WTC11 (cell line): ENCODE results near the gene SORCS2. TPM values are rescaled to one million over a fixed set of nuclear protein-coding genes. Genes with fewer than 3 reads are reported as not detected.

Experiments used
- ATAC-seq: fragments of 200-7000 bp; cut with Tn5 transposase; 2 replicates; pipeline ENCODE4 v1.10.0; 2021; ENCODE audit warnings: mild to moderate bottlenecking, moderate library complexity
- CTCF ChIA-PET: fragments of 300-600 bp; sonication (Branson Sonifier 250); formaldehyde crosslinking; loops from one replicate; lab custom pipeline; 2021; ENCODE audit warnings: antibody characterized with exemption; lab: Charles Lee
- POLR2A ChIA-PET: fragments of 350-600 bp; sonication (Branson Sonifier 250); formaldehyde crosslinking; loops from one replicate; lab custom pipeline; 2021; ENCODE audit warnings: antibody characterized with exemption; lab: Charles Lee
- DNase-seq: peaks from one replicate; pipeline ENCODE4 v3.0.0; 2021; ENCODE audit warnings: low spot score
- H3K27ac Mint-ChIP-seq: 2 replicates; pipeline ENCODE4 v1.8.0; 2021; ENCODE audit warnings: mixed read lengths
- H3K27me3 Mint-ChIP-seq: 2 replicates; pipeline ENCODE4 v1.8.0; 2021; ENCODE audit warnings: low read depth, mild to moderate bottlenecking, moderate library complexity, mixed read lengths
- H3K36me3 Mint-ChIP-seq: 2 replicates; pipeline ENCODE4 v1.8.0; 2021; ENCODE audit warnings: mixed read lengths
- H3K4me1 Mint-ChIP-seq: 2 replicates; pipeline ENCODE4 v1.8.0; 2022; ENCODE audit warnings: mixed read lengths
- H3K4me3 Mint-ChIP-seq: 2 replicates; pipeline ENCODE4 v1.8.0; 2021; ENCODE audit warnings: mild to moderate bottlenecking, moderate library complexity, mixed read lengths
- H3K9me3 Mint-ChIP-seq: 2 replicates; pipeline ENCODE4 v1.8.0; 2021; ENCODE audit warnings: mixed read lengths
- EMX1 ChIP-seq: fragments of 250-450 bp; sonication (Bioruptor Pico); IDR thresholded peaks from 2 replicates; pipeline ENCODE4 v1.8.0; 2021; ENCODE audit warnings: mild to moderate bottlenecking
- FOXJ3 ChIP-seq: sonication (generic); formaldehyde crosslinking; IDR thresholded peaks from 2 replicates; pipeline ENCODE4 v1.9.0; 2021; ENCODE audit warnings: missing genetic modification reagents, mild to moderate bottlenecking, borderline replicate concordance
- NFYB ChIP-seq: sonication (generic); formaldehyde crosslinking; conservative IDR thresholded peaks from 2 replicates; pipeline ENCODE4 v1.8.0; 2022; ENCODE audit warnings: low read depth, missing genetic modification reagents
- OVOL2 ChIP-seq: fragments of 250-450 bp; sonication (Bioruptor Pico); IDR thresholded peaks from 2 replicates; pipeline ENCODE4 v1.9.0; 2021; ENCODE audit warnings: mild to moderate bottlenecking, borderline replicate concordance
- TEAD4 ChIP-seq: sonication (generic); formaldehyde crosslinking; IDR thresholded peaks from 2 replicates; pipeline ENCODE4 v1.8.0; 2022; ENCODE audit warnings: mild to moderate bottlenecking, missing genetic modification reagents
- total RNA-seq: library from RNA; stranded (reverse); gene quantifications from 3 replicates; pipeline ENCODE4 v1.2.3, GENCODE V29; 2021
- TF ChIP-seq, protein P1 (sequence below): sonication (generic); formaldehyde crosslinking; IDR thresholded peaks from 2 replicates; pipeline ENCODE4 v1.8.1; 2023; ENCODE audit warnings: mild to moderate bottlenecking, missing genetic modification reagents
- TF ChIP-seq, protein P2 (sequence below): sonication (generic); formaldehyde crosslinking; IDR thresholded peaks from 2 replicates; pipeline ENCODE4 v1.8.0; 2022; ENCODE audit warnings: mild to moderate bottlenecking, missing genetic modification reagents
- TF ChIP-seq, protein P3 (sequence below): sonication (generic); formaldehyde crosslinking; IDR thresholded peaks from 2 replicates; pipeline ENCODE4 v1.8.1; 2023; ENCODE audit warnings: mild to moderate bottlenecking, missing genetic modification reagents
- TF ChIP-seq, protein P4 (sequence below): sonication (generic); formaldehyde crosslinking; IDR thresholded peaks from 2 replicates; pipeline ENCODE4 v1.8.1; 2022; ENCODE audit warnings: missing genetic modification reagents, borderline replicate concordance
- TF ChIP-seq, protein P5 (sequence below): sonication (generic); formaldehyde crosslinking; IDR thresholded peaks from 2 replicates; pipeline ENCODE4 v1.8.0; 2022; ENCODE audit warnings: missing genetic modification reagents
- TF ChIP-seq, protein P6 (sequence below): sonication (generic); formaldehyde crosslinking; IDR thresholded peaks from 2 replicates; pipeline ENCODE4 v1.8.0; 2023; ENCODE audit warnings: missing genetic modification reagents
- TF ChIP-seq, protein P7 (sequence below): fragments of 250-450 bp; sonication (Bioruptor Pico); IDR thresholded peaks from 2 replicates; pipeline ENCODE4 v2.1.2; 2022; ENCODE audit warnings: mild to moderate bottlenecking, moderate library complexity
- TF ChIP-seq, protein P8 (sequence below): fragments of 250-450 bp; sonication (Bioruptor Pico); conservative IDR thresholded peaks from 2 replicates; pipeline ENCODE4 v1.9.0; 2021; ENCODE audit warnings: mild to moderate bottlenecking
- TF ChIP-seq, protein P9 (sequence below): sonication (generic); formaldehyde crosslinking; IDR thresholded peaks from 2 replicates; pipeline ENCODE4 v1.8.0; 2022; ENCODE audit warnings: mild to moderate bottlenecking, missing genetic modification reagents

Gene SORCS2
- total RNA-seq, 1 experiment from 2014 or later, result 6.6 TPM

DNA sequence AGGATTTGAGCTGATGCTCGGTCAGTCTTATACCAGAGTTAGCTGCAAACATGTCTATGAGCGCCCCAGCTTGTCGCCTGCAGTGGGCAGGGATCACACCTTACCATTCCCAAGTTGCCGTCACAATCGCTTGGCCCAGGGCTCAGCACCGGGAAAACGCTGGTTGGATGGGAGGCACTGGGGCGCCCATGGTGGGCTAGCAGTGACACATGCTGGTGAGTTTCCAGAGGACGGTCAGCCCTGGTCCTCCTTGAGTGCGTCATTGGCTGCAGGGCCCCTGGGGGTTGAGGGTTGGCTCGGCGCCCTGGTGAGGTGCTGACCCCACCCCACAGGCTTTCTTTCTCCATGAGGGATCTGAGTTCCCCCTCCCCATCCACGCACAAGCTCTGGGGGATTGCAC, 50.4 kb downstream of the SORCS2 start:
- POLR2A ChIA-PET, result no interaction called here
- Mint-ChIP-seq H3K36me3 (no peaks in the 10 kb centered on the region), H3K4me3 (no peak overlapping the region), H3K9me3 (peaks cover 10% of the 10 kb centered on the region), H3K27me3 (no peaks in the 10 kb centered on the region), H3K27ac (no peak overlapping the region), H3K4me1 (no peaks in the 10 kb centered on the region)
- TF ChIP-seq, protein P1, sequence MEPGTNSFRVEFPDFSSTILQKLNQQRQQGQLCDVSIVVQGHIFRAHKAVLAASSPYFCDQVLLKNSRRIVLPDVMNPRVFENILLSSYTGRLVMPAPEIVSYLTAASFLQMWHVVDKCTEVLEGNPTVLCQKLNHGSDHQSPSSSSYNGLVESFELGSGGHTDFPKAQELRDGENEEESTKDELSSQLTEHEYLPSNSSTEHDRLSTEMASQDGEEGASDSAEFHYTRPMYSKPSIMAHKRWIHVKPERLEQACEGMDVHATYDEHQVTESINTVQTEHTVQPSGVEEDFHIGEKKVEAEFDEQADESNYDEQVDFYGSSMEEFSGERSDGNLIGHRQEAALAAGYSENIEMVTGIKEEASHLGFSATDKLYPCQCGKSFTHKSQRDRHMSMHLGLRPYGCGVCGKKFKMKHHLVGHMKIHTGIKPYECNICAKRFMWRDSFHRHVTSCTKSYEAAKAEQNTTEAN (CRISPR knock-in tag), result no peak
- TF ChIP-seq FOXJ3 (no peak), OVOL2 (CRISPR knock-in tag) (no peak)
- TF ChIP-seq, protein P2, sequence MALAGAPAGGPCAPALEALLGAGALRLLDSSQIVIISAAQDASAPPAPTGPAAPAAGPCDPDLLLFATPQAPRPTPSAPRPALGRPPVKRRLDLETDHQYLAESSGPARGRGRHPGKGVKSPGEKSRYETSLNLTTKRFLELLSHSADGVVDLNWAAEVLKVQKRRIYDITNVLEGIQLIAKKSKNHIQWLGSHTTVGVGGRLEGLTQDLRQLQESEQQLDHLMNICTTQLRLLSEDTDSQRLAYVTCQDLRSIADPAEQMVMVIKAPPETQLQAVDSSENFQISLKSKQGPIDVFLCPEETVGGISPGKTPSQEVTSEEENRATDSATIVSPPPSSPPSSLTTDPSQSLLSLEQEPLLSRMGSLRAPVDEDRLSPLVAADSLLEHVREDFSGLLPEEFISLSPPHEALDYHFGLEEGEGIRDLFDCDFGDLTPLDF (CRISPR knock-in tag), result no peak
- no peak for ATAC-seq
- no peak for DNase-seq
- CTCF ChIA-PET, result interaction anchor here (0.9 to 1.5 kb wide), 2 partner anchors 86 to 93 kb away, joined by 4 to 9 read pairs; no protein-coding TSS in a partner anchor

DNA sequence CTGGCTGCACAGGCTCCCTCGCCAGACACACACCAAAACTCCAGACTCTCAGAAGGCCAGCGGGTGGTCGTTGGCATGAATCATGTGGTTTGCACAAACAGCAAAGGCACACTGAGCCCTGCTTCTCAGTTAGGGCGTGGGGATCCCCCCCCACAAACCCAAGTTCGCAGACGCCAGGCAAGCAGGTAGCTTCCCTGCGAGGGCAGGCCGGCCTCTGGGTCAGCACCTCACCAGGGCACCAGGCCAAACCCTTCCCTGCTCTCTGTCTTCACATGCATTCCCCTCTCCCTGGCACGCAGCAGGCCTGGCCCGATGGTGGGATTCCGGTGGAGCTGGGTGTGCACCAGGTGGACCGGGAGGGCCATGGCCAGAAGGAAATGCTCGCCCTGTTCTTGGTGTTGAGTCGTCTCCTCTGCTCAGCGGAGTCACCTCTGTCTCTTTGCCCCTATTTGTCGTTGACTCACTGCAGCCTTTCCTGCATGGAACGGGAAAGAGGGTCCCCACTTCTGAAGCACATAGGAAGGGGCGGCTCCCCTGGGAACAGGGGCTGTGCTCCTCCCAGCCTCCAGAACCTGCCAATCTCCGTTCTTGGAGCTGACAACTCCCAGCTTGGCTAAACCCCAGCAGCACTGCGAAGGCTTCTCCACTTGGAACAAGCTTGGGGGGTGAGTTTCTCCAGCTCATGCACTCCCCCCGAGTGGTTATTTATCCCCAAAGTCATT, 51.4 kb downstream of the SORCS2 start:
- ATAC-seq, result no peak
- no peaks in the 10 kb centered on the region for H3K4me1 Mint-ChIP-seq
- ChIA-PET CTCF (interaction anchor here (1.2 kb wide), 2 partner anchors 92 to 142 kb away, joined by 3 read pairs; no protein-coding TSS in a partner anchor), POLR2A (no interaction called here)
- TF ChIP-seq NFYB (CRISPR knock-in tag), result no peak
- TF ChIP-seq, protein P3, sequence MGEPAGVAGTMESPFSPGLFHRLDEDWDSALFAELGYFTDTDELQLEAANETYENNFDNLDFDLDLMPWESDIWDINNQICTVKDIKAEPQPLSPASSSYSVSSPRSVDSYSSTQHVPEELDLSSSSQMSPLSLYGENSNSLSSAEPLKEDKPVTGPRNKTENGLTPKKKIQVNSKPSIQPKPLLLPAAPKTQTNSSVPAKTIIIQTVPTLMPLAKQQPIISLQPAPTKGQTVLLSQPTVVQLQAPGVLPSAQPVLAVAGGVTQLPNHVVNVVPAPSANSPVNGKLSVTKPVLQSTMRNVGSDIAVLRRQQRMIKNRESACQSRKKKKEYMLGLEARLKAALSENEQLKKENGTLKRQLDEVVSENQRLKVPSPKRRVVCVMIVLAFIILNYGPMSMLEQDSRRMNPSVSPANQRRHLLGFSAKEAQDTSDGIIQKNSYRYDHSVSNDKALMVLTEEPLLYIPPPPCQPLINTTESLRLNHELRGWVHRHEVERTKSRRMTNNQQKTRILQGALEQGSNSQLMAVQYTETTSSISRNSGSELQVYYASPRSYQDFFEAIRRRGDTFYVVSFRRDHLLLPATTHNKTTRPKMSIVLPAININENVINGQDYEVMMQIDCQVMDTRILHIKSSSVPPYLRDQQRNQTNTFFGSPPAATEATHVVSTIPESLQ, result no peak
- TF ChIP-seq EMX1 (CRISPR knock-in tag), result no peak
- TF ChIP-seq, protein P4, sequence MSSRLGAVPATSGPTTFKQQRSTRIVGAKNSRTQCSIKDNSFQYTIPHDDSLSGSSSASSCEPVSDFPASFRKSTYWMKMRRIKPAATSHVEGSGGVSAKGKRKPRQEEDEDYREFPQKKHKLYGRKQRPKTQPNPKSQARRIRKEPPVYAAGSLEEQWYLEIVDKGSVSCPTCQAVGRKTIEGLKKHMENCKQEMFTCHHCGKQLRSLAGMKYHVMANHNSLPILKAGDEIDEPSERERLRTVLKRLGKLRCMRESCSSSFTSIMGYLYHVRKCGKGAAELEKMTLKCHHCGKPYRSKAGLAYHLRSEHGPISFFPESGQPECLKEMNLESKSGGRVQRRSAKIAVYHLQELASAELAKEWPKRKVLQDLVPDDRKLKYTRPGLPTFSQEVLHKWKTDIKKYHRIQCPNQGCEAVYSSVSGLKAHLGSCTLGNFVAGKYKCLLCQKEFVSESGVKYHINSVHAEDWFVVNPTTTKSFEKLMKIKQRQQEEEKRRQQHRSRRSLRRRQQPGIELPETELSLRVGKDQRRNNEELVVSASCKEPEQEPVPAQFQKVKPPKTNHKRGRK (CRISPR knock-in tag), result no peak
- TF ChIP-seq, protein P5, sequence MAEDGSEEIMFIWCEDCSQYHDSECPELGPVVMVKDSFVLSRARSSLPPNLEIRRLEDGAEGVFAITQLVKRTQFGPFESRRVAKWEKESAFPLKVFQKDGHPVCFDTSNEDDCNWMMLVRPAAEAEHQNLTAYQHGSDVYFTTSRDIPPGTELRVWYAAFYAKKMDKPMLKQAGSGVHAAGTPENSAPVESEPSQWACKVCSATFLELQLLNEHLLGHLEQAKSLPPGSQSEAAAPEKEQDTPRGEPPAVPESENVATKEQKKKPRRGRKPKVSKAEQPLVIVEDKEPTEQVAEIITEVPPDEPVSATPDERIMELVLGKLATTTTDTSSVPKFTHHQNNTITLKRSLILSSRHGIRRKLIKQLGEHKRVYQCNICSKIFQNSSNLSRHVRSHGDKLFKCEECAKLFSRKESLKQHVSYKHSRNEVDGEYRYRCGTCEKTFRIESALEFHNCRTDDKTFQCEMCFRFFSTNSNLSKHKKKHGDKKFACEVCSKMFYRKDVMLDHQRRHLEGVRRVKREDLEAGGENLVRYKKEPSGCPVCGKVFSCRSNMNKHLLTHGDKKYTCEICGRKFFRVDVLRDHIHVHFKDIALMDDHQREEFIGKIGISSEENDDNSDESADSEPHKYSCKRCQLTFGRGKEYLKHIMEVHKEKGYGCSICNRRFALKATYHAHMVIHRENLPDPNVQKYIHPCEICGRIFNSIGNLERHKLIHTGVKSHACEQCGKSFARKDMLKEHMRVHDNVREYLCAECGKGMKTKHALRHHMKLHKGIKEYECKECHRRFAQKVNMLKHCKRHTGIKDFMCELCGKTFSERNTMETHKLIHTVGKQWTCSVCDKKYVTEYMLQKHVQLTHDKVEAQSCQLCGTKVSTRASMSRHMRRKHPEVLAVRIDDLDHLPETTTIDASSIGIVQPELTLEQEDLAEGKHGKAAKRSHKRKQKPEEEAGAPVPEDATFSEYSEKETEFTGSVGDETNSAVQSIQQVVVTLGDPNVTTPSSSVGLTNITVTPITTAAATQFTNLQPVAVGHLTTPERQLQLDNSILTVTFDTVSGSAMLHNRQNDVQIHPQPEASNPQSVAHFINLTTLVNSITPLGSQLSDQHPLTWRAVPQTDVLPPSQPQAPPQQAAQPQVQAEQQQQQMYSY, result no peak
- TF ChIP-seq, protein P6, sequence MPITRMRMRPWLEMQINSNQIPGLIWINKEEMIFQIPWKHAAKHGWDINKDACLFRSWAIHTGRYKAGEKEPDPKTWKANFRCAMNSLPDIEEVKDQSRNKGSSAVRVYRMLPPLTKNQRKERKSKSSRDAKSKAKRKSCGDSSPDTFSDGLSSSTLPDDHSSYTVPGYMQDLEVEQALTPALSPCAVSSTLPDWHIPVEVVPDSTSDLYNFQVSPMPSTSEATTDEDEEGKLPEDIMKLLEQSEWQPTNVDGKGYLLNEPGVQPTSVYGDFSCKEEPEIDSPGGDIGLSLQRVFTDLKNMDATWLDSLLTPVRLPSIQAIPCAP (CRISPR knock-in tag), result no peak
- TF ChIP-seq, protein P7, sequence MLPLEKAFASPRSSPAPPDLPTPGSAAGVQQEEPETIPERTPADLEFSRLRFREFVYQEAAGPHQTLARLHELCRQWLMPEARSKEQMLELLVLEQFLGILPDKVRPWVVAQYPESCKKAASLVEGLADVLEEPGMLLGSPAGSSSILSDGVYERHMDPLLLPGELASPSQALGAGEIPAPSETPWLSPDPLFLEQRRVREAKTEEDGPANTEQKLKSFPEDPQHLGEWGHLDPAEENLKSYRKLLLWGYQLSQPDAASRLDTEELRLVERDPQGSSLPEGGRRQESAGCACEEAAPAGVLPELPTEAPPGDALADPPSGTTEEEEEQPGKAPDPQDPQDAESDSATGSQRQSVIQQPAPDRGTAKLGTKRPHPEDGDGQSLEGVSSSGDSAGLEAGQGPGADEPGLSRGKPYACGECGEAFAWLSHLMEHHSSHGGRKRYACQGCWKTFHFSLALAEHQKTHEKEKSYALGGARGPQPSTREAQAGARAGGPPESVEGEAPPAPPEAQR (CRISPR knock-in tag), result no peak
- TF ChIP-seq, protein P8, sequence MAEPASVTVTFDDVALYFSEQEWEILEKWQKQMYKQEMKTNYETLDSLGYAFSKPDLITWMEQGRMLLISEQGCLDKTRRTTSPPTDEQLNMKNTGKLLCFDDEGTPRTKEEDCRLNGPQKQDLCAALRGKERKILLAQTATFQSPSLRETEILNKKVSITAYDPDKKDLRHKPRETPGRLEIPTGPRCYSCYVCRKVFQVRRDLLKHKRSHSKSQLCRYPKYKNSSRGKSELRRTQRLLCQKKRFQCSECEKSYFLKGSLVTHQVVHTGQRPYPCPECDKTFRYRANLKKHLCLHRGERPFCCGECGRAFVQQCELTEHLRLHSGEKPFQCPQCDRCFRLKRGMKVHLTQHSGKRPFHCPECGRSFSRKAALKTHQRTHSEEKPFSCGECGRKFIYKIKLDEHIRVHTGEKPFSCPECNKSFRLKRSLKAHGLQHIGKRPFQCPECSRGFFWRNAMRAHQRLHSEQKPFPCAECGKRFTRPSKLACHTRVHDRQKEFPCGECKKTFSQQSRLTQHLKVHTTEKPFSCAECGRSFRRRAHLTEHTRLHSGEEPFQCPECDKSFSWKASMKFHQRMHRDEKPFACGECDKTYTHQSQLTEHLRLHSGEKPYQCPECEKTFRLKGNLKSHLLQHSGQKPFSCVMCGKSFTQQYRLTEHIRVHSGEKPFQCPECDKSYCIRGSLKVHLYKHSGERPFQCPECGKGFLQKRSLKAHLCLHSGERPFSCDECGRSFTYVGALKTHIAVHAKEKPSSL (CRISPR knock-in tag), result no peak
- TF ChIP-seq TEAD4 (CRISPR knock-in tag), result no peak
- TF ChIP-seq, protein P9, sequence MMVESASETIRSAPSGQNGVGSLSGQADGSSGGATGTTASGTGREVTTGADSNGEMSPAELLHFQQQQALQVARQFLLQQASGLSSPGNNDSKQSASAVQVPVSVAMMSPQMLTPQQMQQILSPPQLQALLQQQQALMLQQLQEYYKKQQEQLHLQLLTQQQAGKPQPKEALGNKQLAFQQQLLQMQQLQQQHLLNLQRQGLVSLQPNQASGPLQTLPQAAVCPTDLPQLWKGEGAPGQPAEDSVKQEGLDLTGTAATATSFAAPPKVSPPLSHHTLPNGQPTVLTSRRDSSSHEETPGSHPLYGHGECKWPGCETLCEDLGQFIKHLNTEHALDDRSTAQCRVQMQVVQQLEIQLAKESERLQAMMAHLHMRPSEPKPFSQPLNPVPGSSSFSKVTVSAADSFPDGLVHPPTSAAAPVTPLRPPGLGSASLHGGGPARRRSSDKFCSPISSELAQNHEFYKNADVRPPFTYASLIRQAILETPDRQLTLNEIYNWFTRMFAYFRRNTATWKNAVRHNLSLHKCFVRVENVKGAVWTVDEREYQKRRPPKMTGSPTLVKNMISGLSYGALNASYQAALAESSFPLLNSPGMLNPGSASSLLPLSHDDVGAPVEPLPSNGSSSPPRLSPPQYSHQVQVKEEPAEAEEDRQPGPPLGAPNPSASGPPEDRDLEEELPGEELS (CRISPR knock-in tag), result no peak
- H3K27me3 Mint-ChIP-seq, result no peaks in the 10 kb centered on the region
- H3K4me3 Mint-ChIP-seq, result no peak overlapping the region
- H3K27ac Mint-ChIP-seq, result no peak overlapping the region
- no peaks in the 10 kb centered on the region for H3K36me3 Mint-ChIP-seq
- H3K9me3 Mint-ChIP-seq, result peaks cover 4% of the 10 kb centered on the region
- DNase-seq, result no peak
